NCI-H2029 treated with DMSO at 0.1 percent for 48 hours (cell line): ENCODE data around the gene CCL15.

Experiments
- DNase-seq: peaks from one replicate; lab custom pipeline; 2025; lab: John Stamatoyannopoulos, UW

Gene CCL15

GRCh38 chr17:35991075-35991474, 10.3 kb downstream of the CCL15 start:
- no peak for DNase-seq

GRCh38 chr17:35988164-35988563, 13.2 kb downstream of the CCL15 start:
- DNase-seq: no peak

GRCh38 chr17:35986643-35987042, 14.7 kb downstream of the CCL15 start, which contains the start of gene CCL14:
CCL14 (minus strand) TSS chr17:35986729; CDS start chr17:35986649, 80 bp downstream.
- DNase-seq: no peak

- DNase-seq: no peak
Observed at GRCh38 chr17:35984140-35984539, 17.2 kb downstream of the CCL15 start.

GRCh38 chr17:35982409-35983191, 18.8 kb downstream of the CCL15 start:
- DNase-seq: no peak

- DNase-seq: no peak
Observed at GRCh38 chr17:35981908-35982330, 19.4 kb downstream of the CCL15 start.

GRCh38 chr17:35981246-35981645, 20.1 kb downstream of the CCL15 start, which contains the start of gene CCL16:
CCL16 (minus strand) TSS chr17:35981497; CDS start chr17:35981420, 77 bp downstream.
- no peak for DNase-seq

GRCh38 chr17:35978346-35978745, 23.0 kb downstream of the CCL15 start:
- DNase-seq: no peak

- DNase-seq: no peak
Observed at GRCh38 chr17:35977509-35977908, 23.8 kb downstream of the CCL15 start.

GRCh38 chr17:35973333-35974260, 27.8 kb downstream of the CCL15 start:
- no peak for DNase-seq

GRCh38 chr17:35972945-35973332, 28.4 kb downstream of the CCL15 start:
- no peak for DNase-seq

GRCh38 chr17:35972535-35972934, 28.8 kb downstream of the CCL15 start:
- DNase-seq: no peak

GRCh38 chr17:35972066-35972465, 29.3 kb downstream of the CCL15 start:
- DNase-seq: no peak

GRCh38 chr17:35969558-35970380, 31.6 kb downstream of the CCL15 start:
- DNase-seq: peak; percentile 11

GRCh38 chr17:35968520-35969054, 32.8 kb downstream of the CCL15 start:
- no peak for DNase-seq

GRCh38 chr17:35965272-35965671, 36.1 kb downstream of the CCL15 start:
- DNase-seq: no peak

GRCh38 chr17:35963663-35964062, 37.7 kb downstream of the CCL15 start:
- no peak for DNase-seq

GRCh38 chr17:35953720-35954119, 47.6 kb downstream of the CCL15 start:
- no peak for DNase-seq

GRCh38 chr17:35949401-35949800, 52.0 kb downstream of the CCL15 start:
- no peak for DNase-seq

- no peak for DNase-seq
Observed at GRCh38 chr17:35948092-35948491, 53.3 kb downstream of the CCL15 start.
